ENCODE measurements around the gene CTIF.

The CTIF gene

GRCh38 chr18:48828194-48828545 is 289.3 kb downstream of the CTIF start:
- no peak for DNase-seq

- peak; percentile 94 for DNase-seq
Measured at GRCh38 chr18:48828691-48829442, 290.0 kb downstream of the CTIF start.

GRCh38 chr18:48829443-48830149 is 290.8 kb downstream of the CTIF start:
- DNase-seq = peak; percentile 58

GRCh38 chr18:48831113-48831759 is 292.4 kb downstream of the CTIF start:
- DNase-seq = no peak

GRCh38 chr18:48831802-48832201 is 293.0 kb downstream of the CTIF start:
- DNase-seq = no peak

- peak; percentile 72 for DNase-seq
Measured at GRCh38 chr18:48832938-48833700, 294.3 kb downstream of the CTIF start.

- DNase-seq = no peak
Measured at GRCh38 chr18:48833701-48834412, 295.0 kb downstream of the CTIF start.

GRCh38 chr18:48834413-48835031 is 295.7 kb downstream of the CTIF start:
- DNase-seq = peak; percentile 77

GRCh38 chr18:48835119-48835518 is 296.3 kb downstream of the CTIF start:
- DNase-seq = peak; percentile 56

GRCh38 chr18:48835745-48836170 is 296.9 kb downstream of the CTIF start:
- DNase-seq = no peak

GRCh38 chr18:48836231-48836805 is 297.5 kb downstream of the CTIF start:
- no peak for DNase-seq

GRCh38 chr18:48836806-48837615 is 298.2 kb downstream of the CTIF start:
- DNase-seq = no peak

- DNase-seq = no peak
Measured at GRCh38 chr18:48837676-48838075, 298.8 kb downstream of the CTIF start.

GRCh38 chr18:48838166-48838775 is 299.4 kb downstream of the CTIF start:
- no peak for DNase-seq

- peak; percentile 9 for DNase-seq
Measured at GRCh38 chr18:48838921-48839818, 300.3 kb downstream of the CTIF start.

GRCh38 chr18:48839819-48840490 is 301.1 kb downstream of the CTIF start:
- DNase-seq = no peak

GRCh38 chr18:48840491-48840877 is 301.7 kb downstream of the CTIF start:
- no peak for DNase-seq

GRCh38 chr18:48841381-48842258 is 302.8 kb downstream of the CTIF start:
- DNase-seq = no peak

All from OCI-M1 (cell line).